HG03439 (cell line): ENCODE measurements around the gene MELTF.
A peak's percentile ranks its signal among the peaks of the same experiment; 100 is the strongest.

Source experiments
- ATAC-seq: cut with Tn5 transposase; IDR thresholded peaks from one replicate; pipeline ENCODE4 v1.9.1; 2021; ENCODE audit warnings: mild to moderate bottlenecking, moderate library complexity; ENCODE audit not compliant: unreplicated experiment

MELTF gene

DNA sequence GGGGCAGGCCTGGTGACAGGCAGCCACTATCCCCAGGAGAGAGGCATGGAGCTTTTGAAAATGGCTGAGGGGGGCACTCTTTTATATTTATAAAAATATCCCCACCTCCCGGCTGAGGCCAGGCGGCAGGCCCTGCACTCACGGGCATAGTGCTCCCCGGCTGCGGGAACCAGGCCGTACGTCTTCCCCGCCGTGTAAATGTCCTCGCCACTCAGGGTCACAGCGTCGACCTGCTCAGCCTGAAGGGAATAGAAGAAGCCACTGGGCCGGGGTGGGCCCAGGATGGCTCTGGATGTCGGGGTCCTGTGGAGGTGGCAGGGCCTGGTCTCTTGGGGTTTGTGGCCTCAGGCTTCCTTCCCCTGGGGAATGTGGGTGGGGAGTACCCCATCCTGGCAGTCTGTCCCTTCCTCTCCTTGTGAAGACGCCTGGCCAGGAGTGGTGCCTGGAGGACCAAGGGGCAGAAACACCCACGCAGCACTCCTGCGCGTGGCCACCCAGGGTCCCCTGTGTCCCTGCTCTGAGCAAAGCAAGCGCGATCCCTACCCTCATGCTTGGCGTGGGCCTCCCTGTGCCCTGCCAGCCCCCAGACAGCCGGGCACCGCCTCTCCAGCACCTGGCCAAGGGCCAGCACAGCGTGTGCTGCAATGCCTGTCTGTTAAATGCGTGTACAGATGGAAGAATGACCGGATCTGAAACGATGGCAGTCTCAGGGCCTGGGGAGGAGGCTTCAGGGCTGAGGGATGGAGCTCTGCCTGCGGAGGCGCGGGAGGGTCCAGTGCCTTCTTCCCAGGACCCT is 18.9 kb downstream of the MELTF start:
- ATAC-seq = no peak

DNA sequence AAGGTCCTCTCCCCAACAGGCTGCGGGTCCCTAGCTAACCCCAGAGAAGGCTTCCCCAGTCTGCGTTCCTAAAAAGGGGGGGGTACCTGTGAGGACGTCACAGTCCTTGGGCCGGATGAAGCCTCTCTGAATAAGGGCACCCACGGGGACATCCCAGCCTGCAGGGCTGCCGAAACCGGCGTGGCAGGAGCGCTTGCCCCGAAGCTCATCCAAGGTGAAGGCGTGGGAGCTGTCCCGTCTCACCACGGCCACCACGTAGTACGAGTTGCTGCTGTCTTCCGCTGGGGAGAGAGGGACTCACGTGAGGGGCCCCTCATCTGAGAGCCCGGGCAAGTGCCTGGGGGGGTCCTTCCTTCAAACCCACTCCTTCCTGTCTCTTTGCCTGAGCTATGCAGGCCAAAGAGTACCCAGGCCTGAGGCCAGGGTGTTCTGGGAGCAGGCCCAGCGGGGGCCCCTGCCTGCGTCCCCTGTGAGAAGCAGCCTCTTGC is 20.0 kb downstream of the MELTF start:
- no peak for ATAC-seq

DNA sequence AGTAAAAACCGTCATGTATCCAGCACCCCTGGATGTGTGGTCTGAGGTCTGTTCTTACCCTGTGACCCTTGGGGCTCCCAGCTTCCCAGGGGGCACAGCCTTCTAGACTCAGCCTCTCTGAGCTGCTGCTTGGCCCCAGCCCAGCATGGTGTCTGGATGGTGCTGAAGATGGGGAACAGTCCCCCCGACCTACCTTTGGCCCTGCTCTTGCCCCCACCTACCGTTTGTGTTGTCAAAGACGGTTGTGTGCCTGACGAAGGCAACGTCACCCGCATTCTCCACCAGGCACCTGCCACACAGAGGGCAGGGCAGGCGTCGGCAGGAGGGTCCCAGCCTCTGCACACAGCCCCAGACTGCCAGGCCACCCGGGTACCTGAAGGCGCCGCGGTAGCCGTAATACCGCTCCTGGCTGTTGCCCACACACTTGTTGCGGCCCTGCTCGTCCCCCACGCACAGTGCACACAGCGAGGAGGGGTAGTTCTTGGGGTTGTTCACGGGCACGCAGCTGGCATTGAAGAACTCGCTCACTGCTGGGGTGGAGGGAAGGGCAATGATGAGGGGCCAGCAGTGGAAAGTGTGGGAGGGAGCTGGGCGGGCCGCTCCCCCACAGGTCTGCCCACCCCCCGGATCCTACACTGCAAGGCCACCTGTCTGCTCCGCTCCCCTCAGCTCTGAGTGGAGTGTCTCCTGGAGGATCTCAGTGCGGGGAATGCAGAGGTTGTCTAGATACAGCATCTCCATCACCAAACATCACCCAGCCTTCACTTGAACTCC is 21.0 kb downstream of the MELTF start:
- no peak for ATAC-seq

DNA sequence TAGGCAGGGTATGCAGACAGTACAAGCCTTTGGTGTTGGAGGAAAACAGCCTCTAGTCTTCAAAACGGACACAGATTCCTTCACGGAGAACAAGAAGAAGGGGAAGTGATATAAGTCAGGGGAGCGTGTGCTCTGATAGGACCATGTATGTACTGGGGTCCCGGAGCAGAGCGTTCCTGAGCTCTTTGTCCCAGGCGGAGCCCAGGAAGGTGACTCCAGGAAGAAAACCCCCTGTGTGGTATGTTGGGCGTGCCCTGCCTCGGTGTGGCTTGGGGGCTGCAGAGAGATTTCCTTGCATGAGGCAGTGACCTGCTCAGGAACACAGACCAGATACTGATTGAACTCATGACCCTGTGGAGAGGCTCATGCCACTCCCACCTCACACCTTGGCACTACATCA is 21.7 kb downstream of the MELTF start:
- ATAC-seq = no peak

DNA sequence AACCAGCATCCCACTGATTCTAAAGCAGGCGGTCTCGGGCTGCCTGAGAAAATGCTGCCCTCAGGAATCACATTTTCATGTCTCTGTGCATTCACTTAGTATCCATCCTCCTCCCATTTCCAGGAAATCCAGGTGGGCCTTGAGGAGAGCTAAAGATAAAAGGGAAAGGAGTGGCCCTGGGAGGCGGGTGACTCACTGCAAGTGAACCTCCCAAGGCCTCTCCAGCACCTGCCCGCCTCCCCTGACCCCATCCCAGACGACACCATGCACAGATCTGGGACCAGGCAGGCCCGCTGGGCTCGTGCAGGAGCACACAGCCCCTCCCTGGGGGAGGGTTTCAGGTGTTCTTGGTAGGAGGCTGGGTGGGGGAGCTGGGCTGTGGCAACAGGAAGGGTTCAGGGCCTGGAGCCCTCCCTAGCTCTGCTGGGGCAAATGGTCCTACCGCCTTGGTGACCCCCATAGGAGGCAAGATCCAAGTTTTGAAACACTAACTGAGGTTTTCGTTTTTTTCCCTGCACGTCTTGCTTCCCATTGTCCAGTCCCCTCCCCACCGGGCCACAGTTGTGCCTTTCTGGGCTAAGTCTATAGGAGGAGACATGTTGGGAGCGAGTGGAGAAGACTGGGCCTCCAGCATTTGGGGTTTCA is 22.2 kb downstream of the MELTF start:
- no peak for ATAC-seq

DNA sequence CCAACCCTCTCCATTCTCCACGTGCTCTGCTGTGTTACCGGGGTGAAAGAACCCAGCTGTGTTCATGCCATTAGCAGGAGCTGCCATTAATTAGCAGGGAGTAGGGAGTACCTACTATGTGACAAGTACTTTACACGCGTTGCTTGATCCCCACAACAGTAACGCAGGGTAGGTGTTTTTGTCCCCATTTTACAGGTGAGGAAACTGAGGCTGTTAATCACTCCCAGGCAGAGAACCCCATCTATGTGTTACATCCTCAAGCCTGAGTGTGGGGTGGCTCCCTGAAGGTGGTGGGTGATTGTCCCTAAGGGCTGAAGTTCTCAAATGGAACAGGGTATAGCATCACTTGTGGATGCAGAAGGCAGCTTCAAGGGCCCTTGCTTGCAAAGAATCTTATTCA is 22.8 kb downstream of the MELTF start:
- no peak for ATAC-seq

DNA sequence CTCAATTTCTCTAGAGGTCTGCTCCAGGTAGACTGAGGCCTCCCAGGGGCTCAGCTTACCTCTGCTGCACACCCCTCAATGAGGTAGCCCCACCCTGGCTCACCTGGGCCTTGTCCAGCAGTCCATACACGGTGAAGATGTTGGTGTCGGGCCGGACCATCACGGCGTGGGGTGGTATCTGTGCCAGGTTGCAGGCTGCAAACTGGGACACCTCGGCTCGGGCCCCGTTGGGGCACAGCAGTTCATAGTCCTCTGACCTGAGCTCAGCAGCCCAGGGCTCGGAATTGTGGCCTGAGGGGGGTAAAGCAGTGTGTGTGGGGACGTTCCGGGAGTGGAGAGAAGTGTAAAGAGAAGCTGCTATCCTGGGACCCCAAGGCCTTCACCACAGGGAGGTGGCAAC is 23.2 kb downstream of the MELTF start:
- ATAC-seq = no peak

DNA sequence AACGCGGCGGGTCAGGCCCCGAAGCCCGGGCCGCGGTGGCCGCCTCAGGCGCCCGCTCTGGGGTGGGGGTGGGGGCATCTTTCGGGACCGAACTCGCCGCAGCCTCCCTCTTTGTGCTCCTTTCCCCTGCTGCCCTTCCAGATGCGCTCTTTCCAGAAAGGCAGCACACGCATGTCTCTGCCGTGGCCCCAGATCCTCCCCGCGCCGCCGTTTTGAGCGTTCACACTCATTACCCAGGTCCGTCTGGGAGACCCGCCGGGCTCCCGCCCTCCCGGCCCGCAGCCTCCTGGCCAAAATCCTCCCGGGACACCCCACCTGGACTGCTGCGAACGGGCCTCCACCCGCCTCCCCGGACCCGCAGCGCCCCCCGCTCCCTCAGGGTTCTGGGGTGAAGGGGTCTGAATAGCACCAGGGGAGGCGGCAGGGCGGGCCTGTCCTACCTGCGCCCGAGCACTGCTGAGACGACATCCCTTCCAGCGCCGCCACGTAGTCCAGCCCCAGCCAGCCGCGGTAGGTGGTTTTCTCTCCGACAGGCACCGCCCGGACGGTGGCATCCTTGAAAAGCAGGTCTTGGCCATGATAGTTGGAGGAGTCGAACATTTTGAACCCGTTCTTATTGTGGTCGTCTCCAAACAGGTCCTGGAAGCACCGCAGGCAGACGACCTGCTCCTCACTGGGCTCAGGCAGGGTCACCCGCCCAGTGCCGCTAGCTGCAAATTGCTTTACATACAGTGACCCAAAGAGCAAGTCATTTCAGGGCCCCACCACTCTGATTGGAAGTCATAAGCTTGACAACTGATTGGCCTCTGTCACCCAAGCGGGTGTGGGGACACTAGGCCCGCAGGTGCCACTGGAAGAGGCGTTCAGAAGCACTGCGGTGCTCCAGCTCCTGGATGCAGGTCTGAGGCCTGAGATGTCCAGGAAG is 25.9 kb downstream of the MELTF start:
- no peak for ATAC-seq

DNA sequence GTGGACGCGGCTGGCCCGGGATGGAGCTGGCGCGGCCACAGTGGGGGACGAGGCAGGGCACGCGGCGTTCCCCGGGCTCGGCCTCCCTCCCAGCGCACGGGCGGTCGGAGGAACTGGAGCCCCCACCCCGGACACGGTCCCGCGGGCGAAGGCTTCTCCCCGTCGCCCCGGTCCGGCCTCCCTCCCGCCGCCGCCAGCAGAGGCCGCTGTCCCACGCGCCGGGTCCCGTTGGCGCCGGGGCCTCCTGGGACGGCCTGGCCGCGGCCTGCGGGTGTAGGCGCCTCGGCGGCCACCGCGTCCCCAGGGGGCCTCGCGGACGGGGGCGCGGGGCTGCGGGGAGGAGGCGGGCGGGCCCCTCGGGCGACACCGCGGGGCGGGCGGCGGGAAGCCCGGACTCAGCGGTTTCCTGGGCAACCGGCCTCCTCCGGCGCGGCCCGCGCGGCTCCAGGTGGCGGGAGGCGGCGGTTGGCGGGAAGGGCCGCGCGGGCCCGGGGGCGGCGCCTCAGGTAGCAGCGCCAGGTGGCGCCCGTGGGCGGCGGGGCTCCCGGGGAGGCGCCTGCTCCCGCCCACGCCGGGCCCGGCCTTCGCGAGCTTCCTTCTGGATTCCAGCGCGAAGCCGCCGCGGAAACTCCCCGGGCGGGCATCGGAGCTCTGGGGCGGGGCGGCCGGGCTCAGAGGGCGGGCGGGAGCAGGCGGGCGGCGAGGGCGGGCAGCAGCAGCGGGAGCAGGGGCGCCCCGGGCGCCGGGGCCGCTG is 26.7 kb downstream of the MELTF start:
- peak; percentile 72 for ATAC-seq

DNA sequence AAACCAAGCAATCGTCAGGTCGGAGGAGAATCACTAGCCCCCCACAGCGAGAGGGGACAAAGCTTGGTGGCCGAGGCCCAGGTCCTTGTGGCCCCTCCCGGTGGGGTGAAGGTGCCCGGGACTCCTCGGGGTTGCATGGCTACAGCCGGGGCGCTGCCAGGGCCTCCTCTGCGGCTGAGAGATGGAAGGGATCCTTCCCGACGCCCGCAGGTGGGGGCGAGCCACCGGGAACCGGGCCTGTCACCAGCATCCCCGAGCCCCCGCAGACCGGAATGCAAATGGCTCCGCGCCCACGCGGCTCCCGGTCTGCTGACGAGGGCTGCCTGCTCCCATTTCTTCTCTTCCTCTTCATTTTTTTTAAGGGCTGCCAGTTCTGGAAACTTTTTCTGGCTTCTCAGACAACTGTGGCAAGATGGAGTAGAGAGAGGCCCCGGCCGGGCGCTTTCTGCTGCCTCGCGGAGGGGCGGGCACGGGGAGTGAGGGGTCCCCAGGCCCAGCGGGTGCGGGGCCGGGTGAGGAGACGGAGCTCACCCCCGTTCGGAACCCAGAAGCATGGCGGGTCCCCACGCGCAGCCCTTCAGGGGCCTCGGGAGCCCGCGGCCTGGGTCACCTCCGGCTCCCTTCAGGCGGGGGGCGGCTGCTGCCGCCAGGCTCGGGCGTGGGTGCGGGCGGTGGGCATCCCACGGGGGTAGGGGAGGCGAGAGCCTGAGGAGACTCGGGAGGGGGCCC is 27.5 kb downstream of the MELTF start:
- ATAC-seq = peak; percentile 14

DNA sequence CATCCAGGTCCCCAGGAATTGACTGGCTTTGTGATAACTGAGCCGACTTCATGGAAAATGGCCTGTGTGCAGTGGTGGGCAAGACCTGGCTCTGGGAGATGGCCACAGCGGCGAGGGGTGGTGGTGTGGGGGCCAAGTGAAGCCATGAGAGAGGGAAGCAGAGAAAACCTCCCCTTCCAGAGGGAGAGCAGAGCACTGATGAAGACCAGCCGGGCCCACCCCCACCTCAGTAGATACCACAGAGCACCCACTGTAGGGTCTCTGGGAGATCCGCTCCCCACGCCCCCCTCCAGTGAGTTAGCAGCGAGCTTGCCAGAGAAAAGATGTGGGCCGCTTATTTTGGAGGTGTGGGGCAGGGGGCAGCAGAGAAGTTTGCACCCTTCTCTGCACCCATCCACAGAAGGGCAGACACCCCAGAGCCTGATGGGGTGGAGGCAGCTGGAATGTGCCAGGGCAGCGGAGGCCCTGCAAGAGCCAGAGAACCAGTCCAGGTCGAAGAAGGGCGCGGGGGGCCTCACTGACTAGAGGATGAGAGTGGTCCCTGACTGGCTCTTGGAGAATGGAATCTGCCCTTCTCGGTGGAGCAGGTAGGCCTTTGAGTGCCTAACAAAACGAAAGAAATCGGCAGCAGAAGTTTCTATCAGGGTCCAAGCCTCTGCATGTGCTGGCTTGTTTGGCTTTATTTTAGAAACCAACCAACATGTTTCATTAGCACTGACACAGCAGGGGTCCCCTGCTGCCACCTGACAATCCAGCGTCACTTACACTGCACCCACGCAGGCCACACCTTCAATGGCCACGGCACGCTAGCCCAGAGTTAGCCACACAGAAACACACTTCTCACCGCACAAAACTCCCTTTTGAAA is 28.3 kb downstream of the MELTF start:
- no peak for ATAC-seq

DNA sequence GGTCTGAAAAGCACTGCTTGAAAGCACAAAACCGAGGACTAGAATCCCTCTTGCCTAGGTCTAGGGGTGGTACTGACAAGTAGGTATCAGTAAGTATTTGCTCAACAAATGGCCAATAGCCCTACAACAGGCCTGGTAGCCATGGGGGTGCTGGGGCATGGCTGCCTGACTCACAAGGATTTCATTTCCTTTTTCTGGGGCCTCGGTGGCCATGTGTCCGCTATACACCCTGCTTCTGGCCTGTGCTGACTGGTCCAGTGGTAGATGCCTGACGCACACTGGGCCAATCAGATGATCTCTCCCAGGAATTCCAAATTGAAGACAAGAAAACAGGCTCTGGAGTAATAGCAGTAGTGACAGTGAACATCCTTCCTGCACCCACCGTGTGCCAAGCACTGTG is 29.4 kb downstream of the MELTF start:
- ATAC-seq = no peak

DNA sequence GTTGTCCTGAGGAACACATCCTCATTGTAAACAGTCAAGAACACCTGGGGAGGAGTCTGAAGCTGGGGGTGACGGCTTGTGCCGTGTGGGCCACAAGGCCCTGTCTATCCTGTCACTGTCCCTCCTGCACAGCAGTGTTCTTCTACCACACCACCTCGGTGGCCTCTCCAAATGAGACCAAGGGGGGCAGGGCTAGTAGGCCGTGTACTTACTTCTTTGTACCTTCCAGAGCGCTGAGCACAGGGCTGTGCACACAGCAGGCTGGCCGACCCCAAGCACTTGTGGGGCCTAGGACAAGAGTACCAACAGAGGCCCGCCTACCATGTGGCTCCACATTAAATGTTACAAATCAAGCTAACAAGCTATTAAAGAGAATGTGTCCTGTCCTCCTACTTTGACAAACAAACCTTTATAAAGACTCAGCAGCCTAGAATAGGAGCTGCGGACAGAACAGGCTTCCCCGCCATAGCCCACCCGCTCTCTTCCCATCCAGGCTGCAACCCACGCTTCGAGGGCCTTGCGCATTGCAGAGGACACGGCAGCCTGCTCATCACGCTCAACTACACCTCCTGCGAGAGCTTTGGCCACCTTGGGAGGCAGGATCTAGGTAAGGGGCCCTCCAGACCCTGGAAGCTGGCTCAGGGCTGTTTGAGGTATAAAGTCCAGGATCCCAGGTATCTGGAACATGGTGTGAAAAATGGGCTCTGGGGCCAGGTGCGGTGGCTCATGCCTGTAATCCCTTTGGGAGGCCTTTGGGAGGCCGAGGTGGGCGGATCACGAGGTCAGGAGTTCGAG is 30.5 kb downstream of the MELTF start:
- ATAC-seq = no peak

DNA sequence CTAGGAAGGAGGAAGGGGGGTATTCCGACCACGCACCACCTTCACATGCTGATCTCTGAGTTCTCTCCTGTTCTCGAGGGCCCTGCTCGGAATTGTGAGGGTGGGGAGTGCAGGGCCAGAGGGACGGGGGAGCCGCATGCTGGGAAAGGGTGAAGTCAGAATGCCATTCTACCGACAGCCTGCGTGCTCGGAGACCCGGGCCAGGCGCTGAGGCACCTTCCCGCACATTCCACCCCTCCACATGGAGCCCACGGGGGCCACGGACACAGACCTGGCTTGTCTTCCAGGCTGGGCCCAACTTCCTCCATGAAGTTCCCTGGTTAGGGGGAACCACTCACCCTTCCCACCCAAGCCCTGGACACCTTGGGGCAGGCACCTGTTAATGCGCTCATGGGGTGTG is 32.3 kb downstream of the MELTF start:
- ATAC-seq = no peak

DNA sequence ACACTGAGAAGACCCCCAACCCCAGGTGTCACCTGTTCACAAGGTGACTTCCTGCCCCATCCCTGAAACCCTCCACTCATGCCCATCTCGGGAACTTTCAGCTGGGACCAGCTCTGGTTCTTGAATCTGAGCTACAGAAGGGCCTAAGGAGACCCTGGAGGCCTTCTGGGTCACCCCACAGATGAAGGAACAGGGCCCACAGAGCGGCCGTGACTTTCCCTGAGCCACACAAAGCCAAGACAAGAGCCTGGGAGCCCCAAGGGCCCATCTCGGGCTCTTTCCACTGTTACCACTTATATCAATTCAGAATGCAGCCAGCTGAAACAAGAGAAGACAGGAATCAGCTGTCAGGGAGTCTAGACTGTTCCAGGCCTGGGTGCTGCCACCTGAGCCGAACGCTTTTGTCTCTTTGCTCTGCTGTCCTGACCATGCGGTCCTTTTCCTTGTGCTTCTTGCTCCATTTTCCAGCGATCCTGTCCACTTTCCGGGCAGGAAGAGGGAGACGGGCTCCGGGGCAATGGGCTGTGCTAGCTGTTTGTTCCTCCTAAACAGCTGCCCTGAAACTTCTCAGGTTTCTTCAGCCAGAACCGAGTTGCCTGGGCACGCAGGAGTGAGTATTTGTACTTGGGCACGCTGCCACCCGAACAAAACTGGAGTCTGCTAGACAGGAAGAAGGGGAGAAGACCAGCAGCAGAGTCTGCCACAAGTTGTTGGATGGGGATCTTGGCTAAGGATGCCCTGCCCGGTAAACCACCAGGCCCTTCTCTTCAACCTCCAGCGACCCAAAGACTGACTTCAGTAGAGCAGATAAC is 33.0 kb downstream of the MELTF start:
- no peak for ATAC-seq

DNA sequence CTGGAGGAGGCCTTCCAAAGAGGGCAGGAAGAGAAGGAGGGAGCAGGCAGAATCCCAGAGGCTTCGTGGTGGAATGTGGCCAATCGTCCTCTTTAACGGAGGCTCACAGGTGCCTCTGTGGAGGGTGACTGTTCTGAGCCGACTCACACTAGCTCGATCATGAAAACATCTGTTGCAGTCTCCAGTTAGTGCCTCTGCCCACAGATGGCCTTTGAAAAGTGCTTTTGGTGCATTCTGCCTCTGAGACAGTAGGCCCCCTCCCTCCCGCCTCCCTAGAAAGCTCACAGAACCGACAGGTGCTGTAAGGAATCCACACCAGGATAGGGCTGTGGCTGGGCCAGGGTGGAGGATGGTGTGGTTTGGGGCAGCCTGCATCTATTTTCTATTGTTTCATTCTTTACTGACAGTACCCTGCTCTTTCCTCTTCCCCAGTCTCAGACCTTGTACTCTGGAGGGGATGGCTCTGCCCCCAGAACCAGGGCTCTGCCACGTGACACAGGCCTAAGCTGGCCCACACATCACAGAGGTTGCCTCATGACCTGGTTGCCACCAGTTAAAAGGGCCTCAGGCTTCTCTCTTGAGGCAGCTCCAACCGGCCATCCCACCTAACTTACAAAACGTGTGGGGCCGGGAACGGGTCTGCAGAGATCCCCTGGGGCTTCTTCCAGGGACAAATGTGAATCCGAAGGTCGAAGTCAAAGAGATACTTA is 33.8 kb downstream of the MELTF start:
- no peak for ATAC-seq
